ENCODE measurements around the gene FAM72B. TPM values are rescaled to one million over a fixed set of nuclear protein-coding genes. Genes with fewer than 3 reads are reported as not detected.
"Not testable (repeated sequence)": the region's sequence is repeated elsewhere in the genome, so short reads cannot be mapped to it uniquely, and the experiment has no call there.

Gene FAM72B
- 0.27 and 0.67 TPM in 2 replicates for total RNA-seq (2022)
- percentile 20 among the genes with signal in this experiment for Bru-seq, nascent RNA
- BruChase-seq, experiment 1, labeled RNA remaining after a 2-hour chase = percentile 19 among the genes with signal in this experiment
- percentile 13 among the genes with signal in this experiment for BruChase-seq, experiment 2, labeled RNA remaining after a 6-hour chase
- long read RNA-seq = 0 reads

- intact Hi-C loops (cut with micrococcal nuclease; ENCODE audit: unreplicated experiment); H3K4me1 Mint-ChIP-seq (ENCODE audit: low read depth, unreplicated experiment); DNase-seq; H3K27me3 ChIP-seq (replicated peaks; ENCODE audit: control insufficient read depth, insufficient read depth, low read length); H3K36me3 Mint-ChIP-seq (ENCODE audit: insufficient read depth, unreplicated experiment); H3K36me3 ChIP-seq (ENCODE audit: control insufficient read depth, insufficient read depth, low read length); H3K27me3 Mint-ChIP-seq (ENCODE audit: insufficient read depth, unreplicated experiment); H3K9me3 Mint-ChIP-seq (ENCODE audit: unreplicated experiment); H3K9me3 ChIP-seq; CTCF ChIA-PET; POLR2A ChIA-PET; H3K27ac Mint-ChIP-seq (ENCODE audit: unreplicated experiment); H3K4me3 ChIP-seq (ENCODE audit: low read depth, low read length); H3K4me1 ChIP-seq; BruUV-seq (replicated peaks): not testable (repeated sequence)
- peak within 1 kb of the TSS; percentile 63 for H3K4me3 Mint-ChIP-seq (ENCODE audit: unreplicated experiment)
Measured at GRCh38 chr1:121184290-121185127, at the start of gene FAM72B, which contains the start of gene SRGAP2C. TSS of gene FAM72B (minus strand) at chr1:121184340. CDS start at chr1:121183489, 851 bp downstream. TSS of gene SRGAP2C (plus strand) at chr1:121184975. CDS start at chr1:121187447, 2,472 bp downstream.

- H3K4me3 ChIP-seq (ENCODE audit: low read depth, low read length); H3K4me1 Mint-ChIP-seq (ENCODE audit: low read depth, unreplicated experiment); H3K36me3 ChIP-seq (ENCODE audit: control insufficient read depth, insufficient read depth, low read length); intact Hi-C loops (cut with micrococcal nuclease; ENCODE audit: unreplicated experiment); H3K27me3 Mint-ChIP-seq (ENCODE audit: insufficient read depth, unreplicated experiment); BruUV-seq (replicated peaks); DNase-seq; H3K27me3 ChIP-seq (replicated peaks; ENCODE audit: control insufficient read depth, insufficient read depth, low read length); H3K36me3 Mint-ChIP-seq (ENCODE audit: insufficient read depth, unreplicated experiment); H3K9me3 Mint-ChIP-seq (ENCODE audit: unreplicated experiment); H3K27ac Mint-ChIP-seq (ENCODE audit: unreplicated experiment); POLR2A ChIA-PET; H3K9me3 ChIP-seq; CTCF ChIA-PET; H3K4me3 Mint-ChIP-seq (ENCODE audit: unreplicated experiment); H3K4me1 ChIP-seq: not testable (repeated sequence)
Measured at GRCh38 chr1:121232445-121233125, 48.4 kb upstream of the FAM72B start.

GRCh38 chr1:121230636-121231035 lies 46.5 kb upstream of the FAM72B start:
- H3K4me1 ChIP-seq; CTCF ChIA-PET; H3K4me3 Mint-ChIP-seq (ENCODE audit: unreplicated experiment); H3K9me3 ChIP-seq; intact Hi-C loops (cut with micrococcal nuclease; ENCODE audit: unreplicated experiment); H3K9me3 Mint-ChIP-seq (ENCODE audit: unreplicated experiment); H3K27me3 Mint-ChIP-seq (ENCODE audit: insufficient read depth, unreplicated experiment); DNase-seq; H3K36me3 ChIP-seq (ENCODE audit: control insufficient read depth, insufficient read depth, low read length); H3K27ac Mint-ChIP-seq (ENCODE audit: unreplicated experiment); POLR2A ChIA-PET; H3K4me1 Mint-ChIP-seq (ENCODE audit: low read depth, unreplicated experiment); H3K27me3 ChIP-seq (replicated peaks; ENCODE audit: control insufficient read depth, insufficient read depth, low read length); H3K4me3 ChIP-seq (ENCODE audit: low read depth, low read length); H3K36me3 Mint-ChIP-seq (ENCODE audit: insufficient read depth, unreplicated experiment); BruUV-seq (replicated peaks): not testable (repeated sequence)

GRCh38 chr1:121227544-121228330 lies 43.6 kb upstream of the FAM72B start:
- H3K9me3 ChIP-seq; intact Hi-C loops (cut with micrococcal nuclease; ENCODE audit: unreplicated experiment); H3K36me3 Mint-ChIP-seq (ENCODE audit: insufficient read depth, unreplicated experiment); H3K27me3 Mint-ChIP-seq (ENCODE audit: insufficient read depth, unreplicated experiment); BruUV-seq (replicated peaks); H3K4me3 Mint-ChIP-seq (ENCODE audit: unreplicated experiment); DNase-seq; H3K27ac Mint-ChIP-seq (ENCODE audit: unreplicated experiment); H3K4me3 ChIP-seq (ENCODE audit: low read depth, low read length); H3K4me1 ChIP-seq; H3K36me3 ChIP-seq (ENCODE audit: control insufficient read depth, insufficient read depth, low read length); H3K4me1 Mint-ChIP-seq (ENCODE audit: low read depth, unreplicated experiment); H3K27me3 ChIP-seq (replicated peaks; ENCODE audit: control insufficient read depth, insufficient read depth, low read length); CTCF ChIA-PET; H3K9me3 Mint-ChIP-seq (ENCODE audit: unreplicated experiment); POLR2A ChIA-PET: not testable (repeated sequence)

- POLR2A ChIA-PET = not testable (repeated sequence)
Measured at GRCh38 chr1:121226925-121227324, 42.8 kb upstream of the FAM72B start.

GRCh38 chr1:121226295-121226904 lies 42.3 kb upstream of the FAM72B start:
- H3K27me3 ChIP-seq (replicated peaks; ENCODE audit: control insufficient read depth, insufficient read depth, low read length); H3K9me3 Mint-ChIP-seq (ENCODE audit: unreplicated experiment); H3K36me3 Mint-ChIP-seq (ENCODE audit: insufficient read depth, unreplicated experiment); H3K4me1 Mint-ChIP-seq (ENCODE audit: low read depth, unreplicated experiment); H3K27ac Mint-ChIP-seq (ENCODE audit: unreplicated experiment); H3K36me3 ChIP-seq (ENCODE audit: control insufficient read depth, insufficient read depth, low read length); POLR2A ChIA-PET; H3K4me3 ChIP-seq (ENCODE audit: low read depth, low read length); CTCF ChIA-PET; H3K4me1 ChIP-seq; H3K4me3 Mint-ChIP-seq (ENCODE audit: unreplicated experiment); BruUV-seq (replicated peaks); intact Hi-C loops (cut with micrococcal nuclease; ENCODE audit: unreplicated experiment); H3K9me3 ChIP-seq; H3K27me3 Mint-ChIP-seq (ENCODE audit: insufficient read depth, unreplicated experiment); DNase-seq: not testable (repeated sequence)

More at GRCh38 chr1:121226925-121227324, 42.8 kb upstream of the FAM72B start:
- DNase-seq; H3K9me3 ChIP-seq; H3K4me3 ChIP-seq (ENCODE audit: low read depth, low read length); H3K4me1 ChIP-seq; H3K9me3 Mint-ChIP-seq (ENCODE audit: unreplicated experiment); CTCF ChIA-PET; H3K27ac Mint-ChIP-seq (ENCODE audit: unreplicated experiment); intact Hi-C loops (cut with micrococcal nuclease; ENCODE audit: unreplicated experiment); H3K36me3 Mint-ChIP-seq (ENCODE audit: insufficient read depth, unreplicated experiment); BruUV-seq (replicated peaks); H3K36me3 ChIP-seq (ENCODE audit: control insufficient read depth, insufficient read depth, low read length); H3K4me1 Mint-ChIP-seq (ENCODE audit: low read depth, unreplicated experiment); H3K4me3 Mint-ChIP-seq (ENCODE audit: unreplicated experiment); H3K27me3 ChIP-seq (replicated peaks; ENCODE audit: control insufficient read depth, insufficient read depth, low read length); H3K27me3 Mint-ChIP-seq (ENCODE audit: insufficient read depth, unreplicated experiment): not testable (repeated sequence)

All from Caco-2 (cell line).